Measurements from ENCODE around the gene AJM1. TPM values are rescaled to one million over a fixed set of nuclear protein-coding genes. Genes with fewer than 3 reads are reported as not detected.

The AJM1 gene
- total RNA-seq, 2 donors from 2014 or later = 1.4 to 3.5 TPM

- Mint-ChIP-seq H3K4me1 (peaks cover 9% of the 10 kb centered on the region), H3K36me3 (ENCODE audit: low read depth) (no peaks in the 10 kb centered on the region), H3K27me3 (ENCODE audit: insufficient read depth) (peaks cover 33% of the 10 kb centered on the region), H3K4me3 (peak overlapping the region; percentile 78), H3K27ac (no peak overlapping the region), H3K9me3 (peaks cover 12% of the 10 kb centered on the region)
- H3K4me3 ChIP-seq (ENCODE audit: low read length) = no peak overlapping the region
- peaks cover under 1% of the 10 kb centered on the region for H3K36me3 ChIP-seq (ENCODE audit: control insufficient read depth, insufficient read depth, low read length)
- H3K4me1 ChIP-seq (ENCODE audit: control insufficient read depth, insufficient read depth, low read length) = peaks cover 13% of the 10 kb centered on the region
- H3K27me3 ChIP-seq (ENCODE audit: control insufficient read depth, insufficient read depth, low read length, poor library complexity, severe bottlenecking) = no peaks in the 10 kb centered on the region
- no peak overlapping the region for H3K27ac ChIP-seq (ENCODE audit: low read depth, low read length)
- no peak overlapping the region for H3K9ac ChIP-seq (ENCODE audit: extremely low read depth, low read length, poor library complexity, severe bottlenecking)
- DNase-seq = no peak
- H3K9me3 ChIP-seq (ENCODE audit: control insufficient read depth, low read length) = no peaks in the 10 kb centered on the region
- TF ChIP-seq CTCF (conservative IDR thresholded peaks at IDR 0.05) = no peak
- WGBS, 2 experiments (ENCODE audit: insufficient coverage in 1 of 2, insufficient read length in 1 of 2) = 97 to 98% methylated on average over 66 to 102 of the region's 102 CpGs
These were observed 3.4 kb downstream of the AJM1 start for GRCh38 chr9:136845465-136846260.

- no peak overlapping the region for H3K27ac ChIP-seq (ENCODE audit: low read depth, low read length)
- H3K4me3 ChIP-seq (ENCODE audit: low read length) = no peak overlapping the region
- peak overlapping the region; percentile 78 for H3K4me3 Mint-ChIP-seq
- H3K27ac Mint-ChIP-seq = no peak overlapping the region
- H3K27me3 ChIP-seq (ENCODE audit: control insufficient read depth, insufficient read depth, low read length, poor library complexity, severe bottlenecking) = no peaks in the 10 kb centered on the region
- peaks cover 33% of the 10 kb centered on the region for H3K27me3 Mint-ChIP-seq (ENCODE audit: insufficient read depth)
- WGBS, 2 experiments (ENCODE audit: insufficient coverage in 1 of 2, insufficient read length in 1 of 2) = 67 to 75% methylated on average over 76 to 98 of the region's 98 CpGs
- H3K9ac ChIP-seq (ENCODE audit: extremely low read depth, low read length, poor library complexity, severe bottlenecking) = no peak overlapping the region
- no peak for TF ChIP-seq CTCF (conservative IDR thresholded peaks at IDR 0.05)
- H3K4me1 ChIP-seq (ENCODE audit: control insufficient read depth, insufficient read depth, low read length) = peaks cover 8% of the 10 kb centered on the region
- H3K9me3 ChIP-seq (ENCODE audit: control insufficient read depth, low read length) = no peaks in the 10 kb centered on the region
- H3K9me3 Mint-ChIP-seq = peaks cover 12% of the 10 kb centered on the region
- no peaks in the 10 kb centered on the region for H3K36me3 Mint-ChIP-seq (ENCODE audit: low read depth)
- H3K4me1 Mint-ChIP-seq = peaks cover 2% of the 10 kb centered on the region
- H3K36me3 ChIP-seq (ENCODE audit: control insufficient read depth, insufficient read depth, low read length) = peaks cover 9% of the 10 kb centered on the region
- DNase-seq = peak; percentile 70
These were observed 4.3 kb downstream of the AJM1 start for GRCh38 chr9:136846376-136847087.

- Mint-ChIP-seq H3K4me1 (peaks cover 2% of the 10 kb centered on the region), H3K27me3 (ENCODE audit: insufficient read depth) (peaks cover 33% of the 10 kb centered on the region), H3K36me3 (ENCODE audit: low read depth) (no peaks in the 10 kb centered on the region), H3K9me3 (peaks cover 12% of the 10 kb centered on the region), H3K27ac (peak overlapping the region; percentile 89), H3K4me3 (peak overlapping the region; percentile 78)
- Histone ChIP-seq H3K9ac (ENCODE audit: extremely low read depth, low read length, poor library complexity, severe bottlenecking) (peak overlapping the region; percentile 74), H3K4me1 (ENCODE audit: control insufficient read depth, insufficient read depth, low read length) (peaks cover 8% of the 10 kb centered on the region), H3K4me3 (ENCODE audit: low read length) (peak overlapping the region; percentile 93), H3K36me3 (ENCODE audit: control insufficient read depth, insufficient read depth, low read length) (peaks cover 10% of the 10 kb centered on the region), H3K27ac (ENCODE audit: low read depth, low read length) (peak overlapping the region; percentile 89), H3K27me3 (ENCODE audit: control insufficient read depth, insufficient read depth, low read length, poor library complexity, severe bottlenecking) (no peaks in the 10 kb centered on the region), H3K9me3 (ENCODE audit: control insufficient read depth, low read length) (no peaks in the 10 kb centered on the region)
- WGBS, 2 experiments (ENCODE audit: insufficient coverage in 1 of 2, insufficient read length in 1 of 2) = 20 to 75% methylated on average over 31 to 66 of the region's 75 CpGs
- peak; percentile 95 for DNase-seq
- no peak for TF ChIP-seq CTCF (conservative IDR thresholded peaks at IDR 0.05)
These were observed 5.0 kb downstream of the AJM1 start for GRCh38 chr9:136847088-136847825.
